ENCODE data around the gene EFL1. TPM values are rescaled to one million over a fixed set of nuclear protein-coding genes. Genes with fewer than 3 reads are reported as not detected.

EFL1 gene
- total and polyA plus RNA-seq, 2 experiments from 2014 or later, result 15.4 to 46.4 TPM

- H3F3A ChIP-seq (replicated peaks; ENCODE audit: low read depth), result 0 out of 2 replicates have a peak, but pooled peaks cover under 1% of the 10 kb centered on the region
- no peaks in the 10 kb centered on the region for H3K36me3 ChIP-seq (ENCODE audit: insufficient read depth)
- H3K4me1 Mint-ChIP-seq, result peaks cover 3% of the 10 kb centered on the region; the same call in 2 of the 3 replicates
- H4K20me1 ChIP-seq (replicated peaks; ENCODE audit: insufficient read depth), result no peaks in the 10 kb centered on the region
- H3K36me3 Mint-ChIP-seq (ENCODE audit: low read depth), result no peaks in the 10 kb centered on the region
- H3K4me3 ChIP-seq, result no peak overlapping the region
- no peak overlapping the region for H3K27ac ChIP-seq (ENCODE audit: low read depth)
- peak overlapping the region; percentile 91 for H2AFZ ChIP-seq
- H3K79me2 ChIP-seq (replicated peaks; ENCODE audit: insufficient read depth), result no peaks in the 10 kb centered on the region
- no peaks in the 10 kb centered on the region for H3K27me3 ChIP-seq (ENCODE audit: insufficient read depth)
- H3K27me3 Mint-ChIP-seq (ENCODE audit: insufficient read depth, low read depth, poor library complexity), result peaks cover 6% of the 10 kb centered on the region
- no peak overlapping the region for H3K4me2 ChIP-seq
- H3K4me3 Mint-ChIP-seq, result no peak overlapping the region
- H3K4me1 ChIP-seq (ENCODE audit: insufficient read depth), result no peaks in the 10 kb centered on the region
- peak; percentile 92 for ATAC-seq
- H3K9me3 Mint-ChIP-seq, result no peaks in the 10 kb centered on the region; the same call in 2 of the 3 replicates
- H3K27ac Mint-ChIP-seq, result no peak overlapping the region
- TF ChIP-seq REST (IDR thresholded peaks at IDR 0.05; ENCODE audit: unreplicated experiment) (no peak), NANOG (IDR thresholded peaks at IDR 0.05; ENCODE audit: borderline replicate concordance) (no peak), CTCF (conservative IDR thresholded peaks at IDR 0.05; ENCODE audit: low read depth in 2 of 2) (peak; percentile 95 to 97)
- H3K9me2 ChIP-seq (ENCODE audit: insufficient read depth), result no peaks in the 10 kb centered on the region
- DNase-seq (ENCODE audit: low spot score), result peak; percentile 74
Measured at GRCh38 chr15:82108489-82109078, 153.9 kb downstream of the EFL1 start.

GRCh38 chr15:82106679-82107078, 155.9 kb downstream of the EFL1 start:
- peaks cover 3% of the 10 kb centered on the region; the same call in 2 of the 3 replicates for H3K4me1 Mint-ChIP-seq
- no peaks in the 10 kb centered on the region for H3K36me3 Mint-ChIP-seq (ENCODE audit: low read depth)
- Histone ChIP-seq H3K27ac (ENCODE audit: low read depth) (no peak overlapping the region), H3K79me2 (replicated peaks; ENCODE audit: insufficient read depth) (no peaks in the 10 kb centered on the region), H3K4me2 (no peak overlapping the region), H3K27me3 (ENCODE audit: insufficient read depth) (no peaks in the 10 kb centered on the region), H3K4me3 (no peak overlapping the region), H2AFZ (no peak overlapping the region), H3K4me1 (ENCODE audit: insufficient read depth) (no peaks in the 10 kb centered on the region), H3K36me3 (ENCODE audit: insufficient read depth) (no peaks in the 10 kb centered on the region), H3K9me2 (ENCODE audit: insufficient read depth) (no peaks in the 10 kb centered on the region), H4K20me1 (replicated peaks; ENCODE audit: insufficient read depth) (no peaks in the 10 kb centered on the region), H3F3A (replicated peaks; ENCODE audit: low read depth) (0 out of 2 replicates have a peak, but pooled peaks cover 4% of the 10 kb centered on the region)
- H3K27me3 Mint-ChIP-seq (ENCODE audit: insufficient read depth, low read depth, poor library complexity), result peaks cover 6% of the 10 kb centered on the region
- H3K27ac Mint-ChIP-seq, result no peak overlapping the region
- ATAC-seq (no peak), DNase-seq (ENCODE audit: low spot score) (no peak)
- TF ChIP-seq ZNF331 (CRISPR knock-in tag; IDR thresholded peaks at IDR 0.05; ENCODE audit: low read depth) (no peak), CREB1 (CRISPR knock-in tag; IDR thresholded peaks at IDR 0.05; ENCODE audit: low read depth) (no peak), ETS1 (IDR thresholded peaks at IDR 0.05) (no peak), EZH2 (IDR thresholded peaks at IDR 0.05; ENCODE audit: low read depth, unreplicated experiment) (no peak), REST (IDR thresholded peaks at IDR 0.05; ENCODE audit: unreplicated experiment) (no peak)
- H3K4me3 Mint-ChIP-seq, result no peak overlapping the region
- H3K9me3 Mint-ChIP-seq, result no peaks in the 10 kb centered on the region; the same call in 2 of the 3 replicates

All from GM23338 (cell line).